Ramos (cell line): ENCODE results near the gene MLXIPL.
"Not testable (repeated sequence)": the region's sequence is repeated elsewhere in the genome, so short reads cannot be mapped to it uniquely, and the experiment has no call there.

ENCODE experiments used
- in situ Hi-C: fragments of 300-500 bp; cut with MboI; formaldehyde crosslinking; loops from one replicate; pipeline ENCODE4 v1.14.3; 2022; ENCODE audit warnings: low sequenced_read_pairs; ENCODE audit not compliant: unreplicated experiment

Gene MLXIPL

GRCh38 chr7:73623798-73624668, at the start of gene MLXIPL:
MLXIPL (minus strand) TSS chr7:73624522; CDS start chr7:73624492, 30 bp downstream.
- in situ Hi-C loops: no loop called here

- in situ Hi-C loops: loop anchor here (5.0 kb wide), 1 partner anchor 65 kb away; no protein-coding TSS in a partner anchor
These were observed 47.6 kb upstream of the MLXIPL start for GRCh38 chr7:73671857-73672445.

GRCh38 chr7:73671322-73671661, 47.0 kb upstream of the MLXIPL start:
- in situ Hi-C loops: loop anchor here (5.0 kb wide), 1 partner anchor 64 kb away; no protein-coding TSS in a partner anchor

- in situ Hi-C loops: loop anchor here (5.0 kb wide), 1 partner anchor 63 kb away; no protein-coding TSS in a partner anchor
These were observed 45.6 kb upstream of the MLXIPL start for GRCh38 chr7:73669858-73670385.

- in situ Hi-C loops: no loop called here
These were observed 45.0 kb upstream of the MLXIPL start for GRCh38 chr7:73669288-73669701.

GRCh38 chr7:73668886-73669230, 44.5 kb upstream of the MLXIPL start:
- in situ Hi-C loops: no loop called here

- in situ Hi-C loops: no loop called here
These were observed 44.0 kb upstream of the MLXIPL start for GRCh38 chr7:73668103-73668885.

GRCh38 chr7:73667344-73668102, 43.2 kb upstream of the MLXIPL start, which contains the start of gene VPS37D:
VPS37D (plus strand) TSS chr7:73667831; CDS start chr7:73667959, 128 bp downstream.
- in situ Hi-C loops: no loop called here

- in situ Hi-C loops: no loop called here
These were observed 38.7 kb upstream of the MLXIPL start for GRCh38 chr7:73663033-73663432.

GRCh38 chr7:73660594-73660993, 36.3 kb upstream of the MLXIPL start:
- in situ Hi-C loops: not testable (repeated sequence)

GRCh38 chr7:73659983-73660382, 35.7 kb upstream of the MLXIPL start:
- in situ Hi-C loops: no loop called here

GRCh38 chr7:73655309-73655708, 31.0 kb upstream of the MLXIPL start:
- in situ Hi-C loops: not testable (repeated sequence)

- in situ Hi-C loops: no loop called here
These were observed 28.2 kb upstream of the MLXIPL start for GRCh38 chr7:73652541-73652949.

GRCh38 chr7:73650524-73650923, 26.2 kb upstream of the MLXIPL start:
- in situ Hi-C loops: no loop called here

- in situ Hi-C loops: no loop called here
These were observed 25.3 kb upstream of the MLXIPL start for GRCh38 chr7:73649576-73649975.

- in situ Hi-C loops: no loop called here
These were observed 24.4 kb upstream of the MLXIPL start for GRCh38 chr7:73648593-73649332.

GRCh38 chr7:73647725-73648592, 23.6 kb upstream of the MLXIPL start:
- in situ Hi-C loops: no loop called here
